Stimulated activated CD8-positive, alpha-beta memory T cell treated with anti-CD3 and anti-CD28 coated beads, Interleukin-2, amount 100 ng/mL, for 1 hour (primary cell): ENCODE measurements around the gene HPD.
A peak's percentile ranks its signal among the peaks of the same experiment; 100 is the strongest.

Experiments used
- DNase-seq, 2 donors: peaks; one replicate each; pipeline ENCODE4 v3.0.0-alpha.2; 2020; ENCODE audit warnings: low read depth in 2 of 2

Gene HPD

DNA sequence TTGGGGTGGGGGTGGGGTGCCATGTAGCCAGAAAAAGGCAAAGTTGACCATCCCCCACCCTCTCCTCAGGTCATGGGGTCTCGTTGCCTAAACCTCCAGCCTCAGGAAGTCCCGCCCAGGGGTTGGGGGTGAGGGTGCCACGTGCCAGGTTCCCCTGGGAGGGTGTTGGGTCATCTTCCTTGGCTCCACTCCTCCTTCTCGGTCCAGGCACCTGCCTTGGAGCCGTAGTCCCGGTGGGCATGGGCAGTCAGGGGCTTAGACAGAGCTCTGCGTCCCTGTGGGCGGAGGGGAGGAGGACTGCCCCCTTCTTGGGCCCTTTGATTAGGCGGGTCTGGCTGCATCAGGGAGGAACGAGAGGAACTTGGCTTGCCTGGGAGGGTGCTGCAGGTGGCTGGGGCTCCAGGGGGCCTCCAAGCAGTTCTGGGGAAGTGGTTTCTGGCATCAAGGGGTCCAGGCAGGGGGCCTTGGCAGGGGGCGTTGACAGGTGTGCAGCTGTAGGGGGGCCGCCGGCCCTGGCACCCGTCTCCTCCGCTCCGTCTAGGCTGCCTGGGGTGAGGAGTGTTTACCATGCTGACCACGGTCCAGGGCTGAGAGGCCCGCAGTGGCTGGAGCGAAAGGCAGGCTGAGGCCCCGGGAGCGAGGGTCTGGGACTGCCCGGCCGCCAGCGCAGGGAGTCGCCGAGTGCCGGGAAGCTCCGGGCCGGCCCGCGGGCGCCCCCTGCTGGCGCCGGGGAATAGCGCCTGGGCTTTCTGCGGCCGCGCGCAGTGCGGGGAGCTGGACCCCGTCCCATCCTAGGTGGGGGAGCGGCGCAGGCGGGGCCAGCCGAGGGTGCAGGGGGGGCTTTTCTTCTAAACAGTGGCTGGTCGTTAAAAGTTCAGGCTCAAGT lies 47.0 kb downstream of the HPD start:
- DNase-seq = no peak

DNA sequence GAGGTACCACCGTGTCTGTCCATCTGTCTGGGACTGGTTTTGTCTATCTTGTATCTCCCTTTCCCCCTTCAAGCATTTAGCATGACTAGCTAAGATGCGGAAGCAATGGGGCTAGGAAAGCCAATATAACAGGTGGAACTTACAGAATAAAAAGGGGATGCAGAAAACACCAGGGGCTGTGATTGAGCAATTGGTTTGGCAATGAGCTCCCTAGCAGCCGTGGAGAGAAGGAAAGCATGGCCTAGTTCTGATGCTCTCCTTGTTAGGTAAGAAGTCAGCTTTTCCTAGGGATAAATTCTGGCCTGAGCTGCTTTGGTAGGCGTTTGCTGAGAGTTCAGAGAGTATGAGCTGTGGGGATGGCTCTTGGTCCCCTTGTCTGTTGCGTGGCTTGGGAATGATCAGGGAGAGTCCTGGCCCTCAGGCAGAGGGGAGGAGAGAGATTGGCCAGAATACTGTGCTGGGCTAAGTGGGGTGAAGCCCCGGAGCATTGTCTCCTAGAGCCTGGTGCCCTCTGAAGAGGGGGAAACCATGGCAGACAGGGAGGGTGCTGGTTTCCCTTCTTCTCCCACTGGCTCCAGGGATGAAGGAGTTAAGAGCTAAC lies 47.7 kb downstream of the HPD start:
- DNase-seq = no peak

DNA sequence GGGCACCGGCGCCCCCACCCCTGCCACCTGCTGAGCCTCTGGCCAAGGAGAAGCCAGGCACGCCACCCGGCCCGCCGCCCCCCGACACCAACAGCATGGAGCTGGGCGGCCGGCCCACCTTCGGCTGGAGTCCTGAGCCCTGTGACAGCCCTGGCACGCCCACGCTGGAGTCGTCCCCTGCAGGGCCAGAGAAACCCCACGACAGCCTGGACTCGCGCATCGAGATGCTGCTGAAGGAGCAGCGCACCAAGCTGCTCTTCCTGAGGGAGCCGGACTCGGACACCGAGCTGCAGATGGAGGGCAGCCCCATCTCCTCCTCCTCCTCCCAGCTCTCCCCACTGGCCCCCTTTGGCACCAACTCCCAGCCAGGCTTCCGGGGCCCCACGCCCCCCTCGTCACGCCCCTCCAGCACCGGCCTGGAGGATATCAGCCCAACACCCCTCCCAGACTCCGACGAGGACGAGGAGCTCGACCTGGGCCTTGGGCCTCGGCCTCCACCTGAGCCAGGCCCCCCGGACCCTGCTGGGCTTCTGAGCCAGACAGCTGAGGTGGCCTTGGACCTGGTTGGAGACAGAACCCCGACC lies 48.3 kb downstream of the HPD start:
- no peak for DNase-seq

DNA sequence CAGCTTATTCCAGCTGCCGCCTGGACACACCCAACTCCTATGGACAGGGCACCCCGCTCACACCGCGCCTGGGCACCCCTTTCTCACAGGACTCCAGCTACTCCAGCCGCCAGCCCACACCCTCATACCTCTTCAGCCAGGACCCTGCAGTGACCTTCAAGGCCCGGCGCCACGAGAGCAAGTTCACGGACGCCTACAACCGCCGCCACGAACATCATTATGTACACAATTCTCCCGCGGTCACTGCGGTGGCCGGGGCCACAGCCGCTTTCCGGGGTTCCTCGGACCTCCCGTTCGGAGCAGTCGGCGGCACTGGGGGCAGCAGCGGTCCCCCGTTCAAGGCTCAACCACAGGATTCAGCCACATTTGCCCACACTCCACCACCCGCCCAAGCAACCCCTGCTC lies 48.9 kb downstream of the HPD start:
- DNase-seq = no peak

DNA sequence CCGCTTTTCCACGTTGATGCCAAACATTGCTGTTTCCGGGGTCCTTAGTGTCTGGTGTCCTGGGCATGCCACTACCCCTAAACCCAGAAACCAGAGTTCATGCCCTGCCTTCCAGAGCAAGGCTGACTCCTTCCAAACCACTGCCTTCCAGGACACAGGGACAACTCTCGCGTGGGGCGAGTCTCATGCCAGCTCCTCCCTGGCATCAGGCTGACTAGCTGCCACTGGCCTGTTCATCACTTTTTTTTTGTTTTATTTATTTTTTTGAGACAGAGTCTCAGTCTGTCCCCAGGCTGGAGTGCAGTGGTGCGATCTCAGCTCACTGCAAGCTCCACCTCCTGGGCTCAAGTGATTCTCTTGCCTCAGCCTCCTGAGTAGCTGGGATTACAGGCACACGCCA lies 50.0 kb downstream of the HPD start:
- DNase-seq = no peak

DNA sequence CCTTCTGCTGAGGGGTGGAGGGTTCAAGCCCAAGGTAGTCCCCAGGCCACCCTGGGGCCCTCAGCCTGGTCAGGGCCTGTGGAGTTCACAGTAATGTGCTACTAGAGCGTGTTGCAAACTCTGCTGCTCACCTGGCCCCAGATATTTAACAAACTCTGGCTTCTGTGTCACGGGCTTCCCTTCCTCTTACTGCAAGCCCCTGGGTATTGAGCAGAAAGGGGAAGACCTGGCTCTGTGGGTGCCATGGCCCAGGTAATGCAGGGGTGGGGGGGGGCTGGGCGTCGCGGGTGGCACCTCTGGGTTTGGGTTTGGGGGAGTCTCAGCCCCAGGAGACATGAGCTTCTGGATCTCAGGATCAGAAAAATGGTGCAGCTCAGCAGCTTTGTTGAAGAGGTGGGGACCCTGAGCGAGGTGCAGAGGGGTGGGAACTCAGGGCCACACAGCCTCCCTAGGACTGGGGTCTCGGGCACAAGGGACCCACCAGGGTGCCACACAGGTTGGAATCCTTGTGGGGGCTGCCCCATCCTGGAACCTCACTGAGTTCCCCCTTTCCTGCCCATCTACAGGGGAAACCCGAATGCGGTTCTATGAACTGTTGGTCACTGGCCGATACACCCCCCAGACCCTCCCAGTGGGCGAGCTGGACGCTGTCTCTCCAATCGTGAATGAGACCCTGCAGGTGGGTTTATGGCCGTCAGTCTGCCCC lies 50.9 kb downstream of the HPD start:
- DNase-seq = no peak

DNA sequence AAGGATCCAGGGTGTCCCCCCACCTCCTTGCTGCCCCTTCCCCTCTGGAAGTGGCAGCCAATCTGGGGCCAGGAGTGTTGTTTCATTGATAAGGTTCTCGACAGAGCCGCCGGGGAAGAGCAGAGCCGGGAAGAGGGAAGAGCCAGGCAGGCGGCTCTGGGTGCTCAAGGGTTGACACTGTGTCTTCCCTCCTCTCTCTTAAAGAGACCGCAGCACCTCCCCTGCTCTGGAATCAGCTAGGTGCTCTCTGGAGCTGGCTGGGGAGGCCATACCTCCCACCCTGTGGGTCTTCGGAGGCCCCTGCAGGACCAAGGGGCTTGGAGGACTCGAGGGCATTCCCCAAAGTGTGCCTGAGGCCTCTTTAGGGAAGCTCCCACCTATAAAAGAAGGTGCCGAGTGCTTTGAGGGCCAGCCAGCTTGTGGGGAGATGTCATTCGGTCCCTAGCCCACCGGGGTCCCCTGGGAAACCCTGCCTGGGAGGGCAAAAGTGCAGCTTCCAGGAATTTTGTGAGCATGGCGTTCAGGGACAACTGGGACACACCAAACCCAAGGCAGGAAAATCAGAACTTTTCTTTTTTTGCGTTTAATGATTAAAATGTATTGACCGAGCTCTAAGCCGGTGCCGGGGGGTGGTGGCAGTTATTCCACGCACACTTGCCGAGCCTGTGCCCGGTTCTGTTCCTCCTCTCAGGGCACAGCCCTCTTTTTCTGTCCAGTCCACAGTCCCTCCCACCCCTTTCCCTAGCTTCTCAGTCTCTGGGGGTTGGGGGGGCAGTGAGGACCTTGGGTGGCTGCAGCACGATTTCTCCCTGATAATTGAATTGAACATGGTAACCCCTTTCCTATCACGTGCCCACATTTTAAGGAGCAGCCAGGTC lies 51.9 kb downstream of the HPD start:
- DNase-seq = no peak

DNA sequence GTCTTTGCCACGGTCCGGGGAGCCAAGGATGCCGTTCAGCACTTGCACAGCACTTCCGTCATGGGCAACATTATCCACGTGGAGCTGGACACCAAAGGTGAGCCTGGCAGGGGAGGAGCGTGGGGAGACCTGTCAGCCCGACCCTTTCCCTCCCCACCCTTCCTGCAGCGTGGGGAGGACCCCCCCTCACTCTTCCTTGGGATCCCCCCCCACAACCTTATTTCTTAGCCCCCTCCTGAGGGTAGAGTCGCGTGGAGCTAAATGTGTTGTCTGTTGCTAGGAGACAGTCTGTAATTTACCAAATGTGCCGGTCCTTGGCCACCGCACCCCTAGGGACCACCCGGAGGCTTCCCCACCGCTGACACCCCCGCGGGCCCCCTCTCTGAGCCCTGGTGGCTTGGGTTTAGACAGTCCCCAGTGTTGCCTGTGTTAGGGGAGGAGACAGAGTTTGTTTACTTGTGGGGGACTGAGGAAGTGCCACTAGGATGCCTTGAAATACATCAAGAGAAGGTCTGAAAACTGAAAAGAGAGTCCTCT lies 52.6 kb downstream of the HPD start:
- DNase-seq = no peak

DNA sequence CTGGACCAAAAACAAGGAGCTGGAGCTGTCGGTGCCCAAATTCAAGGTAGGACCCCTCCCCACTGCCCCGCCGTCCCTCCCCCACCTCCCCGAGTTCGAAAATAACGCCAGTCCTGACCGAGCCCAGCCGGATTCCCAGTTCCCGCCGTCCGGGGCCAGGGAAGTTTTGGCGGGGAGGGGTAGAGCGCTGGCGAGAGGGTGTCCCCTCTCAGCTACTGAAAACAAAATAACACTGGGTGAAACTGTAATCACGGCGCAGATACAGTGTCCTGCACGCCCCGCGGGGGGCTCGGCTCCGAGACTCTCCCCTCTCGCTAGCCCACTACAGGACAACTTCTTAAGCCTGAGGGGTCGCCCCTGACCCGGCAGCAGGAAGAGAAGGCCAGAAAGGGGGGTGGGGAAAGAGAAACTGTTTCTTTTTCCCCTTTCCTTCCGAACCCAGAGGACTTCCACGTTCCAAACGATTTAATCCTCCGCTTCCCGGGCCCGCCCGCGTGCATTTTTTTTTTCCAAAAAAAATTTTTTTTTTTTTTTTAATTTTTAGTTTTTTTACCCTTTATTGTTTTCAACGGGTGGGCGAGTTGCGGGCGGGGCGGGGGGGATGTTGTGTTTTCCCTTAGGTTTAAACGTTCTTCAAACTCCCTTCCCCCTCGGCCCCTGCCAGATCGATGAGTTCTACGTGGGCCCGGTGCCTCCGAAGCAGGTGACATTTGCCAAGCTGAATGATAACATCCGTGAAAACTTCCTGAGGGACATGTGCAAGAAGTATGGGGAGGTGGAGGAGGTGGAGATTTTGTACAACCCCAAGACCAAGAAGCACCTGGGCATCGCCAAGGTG lies 53.3 kb downstream of the HPD start:
- no peak for DNase-seq

DNA sequence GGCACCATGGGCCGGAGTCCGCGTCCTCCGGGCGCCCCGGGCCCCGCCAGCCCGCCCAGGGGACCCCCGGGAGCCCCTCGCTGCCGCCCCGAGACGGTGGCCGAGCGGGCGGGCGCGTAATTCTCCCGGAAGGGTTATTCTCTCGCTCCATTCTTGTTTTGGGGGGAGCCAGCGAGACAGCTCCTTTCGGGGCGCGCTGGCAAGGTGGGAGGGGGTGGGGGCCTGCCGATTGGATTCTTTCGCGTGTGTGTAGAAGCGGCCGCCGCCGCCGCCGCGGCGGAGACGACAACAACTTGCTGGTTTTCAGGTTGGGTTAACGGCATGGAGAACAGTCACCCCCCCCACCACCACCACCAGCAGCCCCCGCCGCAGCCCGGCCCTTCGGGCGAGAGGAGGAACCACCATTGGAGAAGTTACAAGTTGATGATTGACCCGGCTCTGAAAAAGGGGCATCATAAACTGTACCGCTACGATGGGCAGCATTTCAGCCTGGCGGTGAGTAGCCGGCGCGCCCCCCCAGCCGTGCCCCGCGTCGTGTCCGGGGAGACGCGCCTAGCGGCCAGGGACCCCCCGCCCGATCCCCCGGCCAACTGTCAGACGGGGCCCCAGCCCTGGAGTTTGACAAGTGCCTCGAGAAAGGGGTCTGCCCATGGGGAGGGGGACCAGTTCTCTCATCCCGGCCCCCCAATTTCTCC lies 54.1 kb downstream of the HPD start:
- no peak for DNase-seq

DNA sequence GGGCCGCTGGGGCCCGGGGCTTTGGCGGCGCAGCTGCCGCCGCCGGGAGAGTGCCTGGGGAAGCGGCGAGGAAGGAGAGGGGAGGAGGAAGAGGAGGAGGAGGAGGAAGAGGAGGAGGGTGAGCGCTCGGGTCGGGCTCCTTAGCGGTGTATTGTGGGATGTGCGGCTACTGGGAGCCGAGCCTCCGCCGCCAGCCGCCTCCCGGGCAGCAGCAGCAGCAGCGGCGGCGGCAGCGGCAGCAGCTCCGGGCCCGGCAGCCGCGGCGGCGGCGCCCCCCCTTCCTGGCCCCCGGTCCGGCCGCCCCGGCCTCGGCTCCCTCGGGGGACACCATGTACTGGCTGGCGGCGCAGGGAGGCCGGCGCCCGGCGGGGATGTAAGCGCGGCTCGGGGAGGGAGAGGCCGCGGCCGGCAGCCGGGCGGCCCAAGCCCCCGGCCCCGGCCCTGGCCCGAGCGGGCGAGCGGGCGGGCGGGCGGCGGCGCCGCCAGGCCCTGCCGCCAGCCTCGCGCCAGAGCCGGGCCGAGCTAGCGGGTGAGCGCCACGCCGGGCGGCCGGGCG lies 54.7 kb downstream of the HPD start, which contains the start of gene SETD1B:
Gene SETD1B (plus strand): TSS at position 149 of the 556 bp plus-strand sequence. CDS start 729 bp downstream, outside the sequence.
- no peak for DNase-seq

DNA sequence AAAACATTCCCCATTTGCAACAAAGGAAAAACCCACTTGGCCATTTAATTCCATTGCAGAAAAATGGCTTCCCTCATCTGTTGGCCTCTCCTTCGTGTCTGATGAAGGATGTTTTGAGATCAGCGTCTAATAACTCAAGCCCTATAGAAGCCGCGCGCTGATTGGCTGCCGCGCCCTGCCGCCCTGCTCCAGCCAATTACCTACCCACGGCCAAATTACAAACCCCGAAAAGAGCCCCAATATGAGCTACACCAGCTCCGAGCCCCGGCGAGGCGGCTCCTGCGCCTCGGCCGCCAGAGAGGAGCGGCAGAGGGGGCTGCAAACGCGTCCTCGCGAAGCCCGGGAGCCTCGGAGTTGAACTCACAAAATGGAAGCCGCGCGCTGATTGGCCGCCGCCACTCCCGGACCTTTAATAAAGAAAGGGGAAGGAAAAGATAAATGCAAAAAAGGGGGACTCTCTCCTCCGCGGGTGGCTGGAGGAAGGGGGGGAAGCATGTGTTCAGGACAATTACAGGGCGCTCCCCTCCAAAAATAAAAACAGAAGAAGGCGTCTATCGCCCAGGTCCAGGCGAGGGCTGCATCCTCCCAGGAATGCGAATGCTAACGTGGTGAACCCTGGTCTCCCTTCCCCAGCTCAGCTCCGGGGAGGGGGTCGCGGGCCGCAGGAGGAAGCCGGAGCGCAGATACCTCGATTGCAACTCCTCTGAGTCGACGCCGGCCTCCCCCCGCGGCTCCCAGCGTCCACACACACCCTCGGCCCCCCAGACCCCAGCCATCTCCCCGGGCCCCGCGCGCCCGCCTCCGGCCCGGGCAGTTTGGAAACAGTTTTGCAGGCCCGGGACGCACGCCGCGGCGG lies 55.6 kb downstream of the HPD start:
- DNase-seq = peak; percentile 73 to 79

DNA sequence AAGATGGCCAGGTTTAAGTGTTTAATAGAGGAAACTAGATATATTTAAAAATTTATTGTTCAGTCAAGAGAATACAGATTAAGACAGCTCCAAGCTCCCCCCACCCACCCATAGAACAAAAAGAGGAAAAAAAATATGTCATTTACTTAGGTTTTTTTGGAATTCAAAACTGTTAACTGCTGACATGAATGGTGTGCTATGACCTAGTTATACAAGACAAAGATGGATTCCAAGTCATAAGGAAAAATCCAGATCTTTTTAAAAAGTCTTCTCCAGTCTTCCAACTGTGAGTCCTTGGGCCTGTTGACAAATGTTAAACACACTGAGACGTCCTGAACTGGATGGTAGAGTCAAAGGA lies 56.2 kb downstream of the HPD start:
- no peak for DNase-seq

DNA sequence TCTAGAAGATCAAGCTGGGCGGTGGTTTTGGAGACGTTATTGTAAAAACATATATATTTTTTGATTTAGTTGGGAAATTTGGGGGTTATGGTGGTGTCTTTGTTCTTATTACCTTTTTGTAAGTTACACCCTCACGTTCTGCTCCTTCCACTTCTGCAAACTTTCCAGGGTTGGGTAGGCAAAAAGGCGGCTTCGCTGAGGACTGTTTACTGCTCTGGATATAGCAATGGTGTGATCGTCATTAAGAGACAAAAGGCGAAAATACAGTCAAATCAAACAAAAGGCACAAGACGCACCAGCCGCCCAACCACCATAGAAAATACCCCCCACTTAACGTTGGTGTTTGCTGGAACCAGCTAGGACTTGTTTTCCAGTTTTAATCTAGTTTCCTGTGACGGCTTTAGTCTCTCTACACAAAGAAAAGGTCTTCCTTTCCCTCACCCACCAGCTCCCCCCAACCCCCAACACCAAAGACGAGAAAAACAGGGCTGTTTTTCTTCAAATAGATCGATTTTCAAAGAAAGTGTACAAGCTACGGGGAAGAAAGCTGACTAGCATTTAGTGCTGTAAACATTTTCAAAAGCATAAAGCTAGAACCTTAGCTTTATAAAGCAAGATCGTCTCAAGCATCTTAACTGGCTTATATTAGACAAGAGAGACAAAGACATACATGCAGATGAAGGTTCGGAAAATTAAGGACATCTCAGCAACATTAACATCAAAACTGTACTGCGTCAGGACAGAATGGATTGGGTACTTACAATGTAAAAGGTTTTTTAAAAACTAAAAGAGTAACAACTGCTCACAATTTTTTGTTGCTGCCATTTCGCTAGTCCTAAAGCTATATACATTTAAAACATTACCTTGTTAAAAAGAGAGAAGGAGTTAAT lies 56.8 kb downstream of the HPD start:
- DNase-seq = no peak

DNA sequence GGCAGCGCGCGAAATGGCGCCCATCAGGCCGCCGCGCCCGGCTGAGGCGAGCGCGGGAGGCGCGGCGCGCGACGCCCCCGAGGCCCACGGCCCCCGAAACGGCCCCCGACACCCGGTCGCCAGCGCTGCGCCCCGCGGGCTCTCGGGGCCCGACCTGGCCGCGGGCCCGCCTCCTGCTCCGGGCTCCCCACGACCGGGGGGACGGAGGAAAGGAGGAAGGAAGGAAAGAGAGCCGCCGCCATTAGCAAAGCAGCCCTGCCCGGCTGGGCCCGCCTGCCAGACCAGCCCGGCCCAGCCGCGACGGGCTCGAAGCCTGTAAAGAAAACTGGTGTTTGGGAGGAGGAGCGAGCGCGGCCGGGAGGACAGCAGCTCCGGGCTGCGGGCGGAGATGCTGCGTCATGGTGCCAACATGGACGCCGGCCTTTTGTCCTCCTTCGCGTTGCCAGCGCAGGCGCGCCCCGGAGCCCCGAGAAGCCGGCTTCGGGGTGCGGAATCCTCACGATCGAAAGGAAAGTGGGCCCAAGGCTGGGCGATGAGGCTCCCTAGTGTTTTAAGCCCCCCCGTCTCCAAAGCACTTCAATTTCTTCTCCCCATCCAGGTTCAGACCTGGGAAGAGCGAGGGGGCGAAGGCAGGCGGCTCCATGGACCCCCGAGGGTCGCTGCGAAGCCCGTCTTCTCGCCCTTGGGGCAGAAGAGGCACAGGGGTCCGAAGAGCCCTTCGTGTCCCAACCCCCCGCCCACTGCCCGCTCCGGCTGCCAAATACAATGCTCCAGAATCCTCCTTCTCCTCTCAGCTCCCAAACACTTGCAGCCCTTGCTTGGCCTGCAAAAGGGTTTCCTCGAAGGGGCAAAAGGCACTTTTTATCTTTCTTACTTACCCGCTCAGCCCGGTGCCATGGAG lies 57.7 kb downstream of the HPD start:
- peak in 1 of 2 donors; percentile 49 for DNase-seq
